K562 (cell line): ENCODE results near the gene BMP6. TPM values are rescaled to one million over a fixed set of nuclear protein-coding genes. Genes with fewer than 3 reads are reported as not detected.
A peak's percentile ranks its signal among the peaks of the same experiment; 100 is the strongest.

Experiments
- BHLHE40 ChIP-seq: IDR thresholded peaks from 2 replicates; pipeline ENCODE4 v1.6.1; 2011; ENCODE audit warnings: low read length, improper control_type of control experiment
- ERF ChIP-seq: fragments of 450-650 bp; formaldehyde crosslinking; IDR thresholded peaks from 2 replicates; pipeline ENCODE4 v1.4.0; 2020; ENCODE audit warnings: mild to moderate bottlenecking, mixed read lengths
- OTX1 ChIP-seq: fragments of 450-650 bp; formaldehyde crosslinking; IDR thresholded peaks from 2 replicates; pipeline ENCODE4 v1.4.0; 2022; ENCODE audit warnings: mild to moderate bottlenecking
- ZNF140 ChIP-seq: fragments of 250-450 bp; sonication (Bioruptor Pico); IDR thresholded peaks from 2 replicates; pipeline ENCODE4 v1.8.0; 2021; ENCODE audit warnings: moderate library complexity, mild to moderate bottlenecking, inconsistent platforms
- ZNF311 ChIP-seq: fragments of 250-450 bp; sonication (Bioruptor Pico); IDR thresholded peaks from 2 replicates; pipeline ENCODE4 v1.4.0; 2020; ENCODE audit warnings: mild to moderate bottlenecking, moderate library complexity
- polyA plus RNA-seq, 8 experiments: library from polyadenylated mRNA; depleted of rRNA in 4 of 8; stranded (reverse) in 5 of 8; unstranded in 3 of 8; fragments of >200 nt; fragmentation: Nextera tagmentation in 2 of 8; fragmentation: Illumina TruSeq in 1 of 8; extraction: Ambion mirVana in 2 of 8; extraction: Trizol in 1 of 8; gene quantifications; 2 replicates each; pipeline versions ENCODE4 v1.2.1 to v1.2.3, GENCODE V29; 2011 to 2014; ENCODE audit warnings: inconsistent platforms in 1 of 8, missing spikeins in 1 of 8
- total RNA-seq, 7 experiments: library from RNA; depleted of rRNA in 6 of 7; stranded (reverse); fragments of >200 nt in 6 of 7; fragmentation: Illumina TruSeq in 2 of 7; extraction: Trizol in 2 of 7; gene quantifications; 2 replicates each; pipeline versions ENCODE4 v1.2.1 to v1.2.3, GENCODE V29; 2011 to 2021; ENCODE audit warnings: low replicate concordance in 1 of 7
- TF ChIP-seq, protein P1 (sequence below): fragments of 450-650 bp; IDR thresholded peaks from 2 replicates; pipeline ENCODE4 v1.6.1; 2016; ENCODE audit warnings: low read depth
- TF ChIP-seq, protein P2 (sequence below): fragments of 250-450 bp; sonication (Bioruptor Pico); IDR thresholded peaks from 2 replicates; pipeline ENCODE4 v1.5.0; 2021; ENCODE audit warnings: mild to moderate bottlenecking, borderline replicate concordance
- TF ChIP-seq, protein P3 (sequence below): fragments of 450-650 bp; IDR thresholded peaks from 2 replicates; pipeline ENCODE4 v1.6.1; 2016; ENCODE audit warnings: low read depth, mild to moderate bottlenecking, moderate library complexity
- TF ChIP-seq, protein P4 (sequence below): fragments of 250-450 bp; sonication (Bioruptor Pico); IDR thresholded peaks from 2 replicates; pipeline ENCODE4 v1.8.0; 2021; ENCODE audit warnings: mild to moderate bottlenecking, moderate library complexity

BMP6 gene
- total and polyA plus RNA-seq, 9 of the 15 experiments (the other 6 are each of a cell fraction or from before 2014, with no cell fraction given): 0.01 to 0.13 (median 0.06) TPM; not detected in 3

DNA sequence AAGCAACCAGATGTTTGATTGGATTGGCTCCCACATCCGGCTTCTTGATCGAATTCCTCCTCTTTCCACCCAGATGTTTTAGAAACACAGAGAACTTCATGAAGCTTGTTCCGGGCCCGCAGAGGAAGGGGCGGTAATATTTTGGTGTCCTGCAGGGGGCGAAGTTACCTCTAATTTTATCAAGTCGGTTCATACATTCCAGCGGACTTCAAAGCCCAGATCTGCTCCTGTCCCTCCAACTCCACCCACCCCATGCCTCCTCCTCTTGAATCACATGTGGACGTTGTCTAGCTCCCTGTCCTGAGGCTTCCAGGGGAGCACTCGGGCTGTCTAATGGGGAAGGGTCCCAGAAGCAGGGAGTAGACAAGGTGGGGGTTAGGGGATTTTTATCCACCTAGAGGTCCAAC lies 2.9 kb upstream of the BMP6 start (continued):
- TF ChIP-seq, protein P1, sequence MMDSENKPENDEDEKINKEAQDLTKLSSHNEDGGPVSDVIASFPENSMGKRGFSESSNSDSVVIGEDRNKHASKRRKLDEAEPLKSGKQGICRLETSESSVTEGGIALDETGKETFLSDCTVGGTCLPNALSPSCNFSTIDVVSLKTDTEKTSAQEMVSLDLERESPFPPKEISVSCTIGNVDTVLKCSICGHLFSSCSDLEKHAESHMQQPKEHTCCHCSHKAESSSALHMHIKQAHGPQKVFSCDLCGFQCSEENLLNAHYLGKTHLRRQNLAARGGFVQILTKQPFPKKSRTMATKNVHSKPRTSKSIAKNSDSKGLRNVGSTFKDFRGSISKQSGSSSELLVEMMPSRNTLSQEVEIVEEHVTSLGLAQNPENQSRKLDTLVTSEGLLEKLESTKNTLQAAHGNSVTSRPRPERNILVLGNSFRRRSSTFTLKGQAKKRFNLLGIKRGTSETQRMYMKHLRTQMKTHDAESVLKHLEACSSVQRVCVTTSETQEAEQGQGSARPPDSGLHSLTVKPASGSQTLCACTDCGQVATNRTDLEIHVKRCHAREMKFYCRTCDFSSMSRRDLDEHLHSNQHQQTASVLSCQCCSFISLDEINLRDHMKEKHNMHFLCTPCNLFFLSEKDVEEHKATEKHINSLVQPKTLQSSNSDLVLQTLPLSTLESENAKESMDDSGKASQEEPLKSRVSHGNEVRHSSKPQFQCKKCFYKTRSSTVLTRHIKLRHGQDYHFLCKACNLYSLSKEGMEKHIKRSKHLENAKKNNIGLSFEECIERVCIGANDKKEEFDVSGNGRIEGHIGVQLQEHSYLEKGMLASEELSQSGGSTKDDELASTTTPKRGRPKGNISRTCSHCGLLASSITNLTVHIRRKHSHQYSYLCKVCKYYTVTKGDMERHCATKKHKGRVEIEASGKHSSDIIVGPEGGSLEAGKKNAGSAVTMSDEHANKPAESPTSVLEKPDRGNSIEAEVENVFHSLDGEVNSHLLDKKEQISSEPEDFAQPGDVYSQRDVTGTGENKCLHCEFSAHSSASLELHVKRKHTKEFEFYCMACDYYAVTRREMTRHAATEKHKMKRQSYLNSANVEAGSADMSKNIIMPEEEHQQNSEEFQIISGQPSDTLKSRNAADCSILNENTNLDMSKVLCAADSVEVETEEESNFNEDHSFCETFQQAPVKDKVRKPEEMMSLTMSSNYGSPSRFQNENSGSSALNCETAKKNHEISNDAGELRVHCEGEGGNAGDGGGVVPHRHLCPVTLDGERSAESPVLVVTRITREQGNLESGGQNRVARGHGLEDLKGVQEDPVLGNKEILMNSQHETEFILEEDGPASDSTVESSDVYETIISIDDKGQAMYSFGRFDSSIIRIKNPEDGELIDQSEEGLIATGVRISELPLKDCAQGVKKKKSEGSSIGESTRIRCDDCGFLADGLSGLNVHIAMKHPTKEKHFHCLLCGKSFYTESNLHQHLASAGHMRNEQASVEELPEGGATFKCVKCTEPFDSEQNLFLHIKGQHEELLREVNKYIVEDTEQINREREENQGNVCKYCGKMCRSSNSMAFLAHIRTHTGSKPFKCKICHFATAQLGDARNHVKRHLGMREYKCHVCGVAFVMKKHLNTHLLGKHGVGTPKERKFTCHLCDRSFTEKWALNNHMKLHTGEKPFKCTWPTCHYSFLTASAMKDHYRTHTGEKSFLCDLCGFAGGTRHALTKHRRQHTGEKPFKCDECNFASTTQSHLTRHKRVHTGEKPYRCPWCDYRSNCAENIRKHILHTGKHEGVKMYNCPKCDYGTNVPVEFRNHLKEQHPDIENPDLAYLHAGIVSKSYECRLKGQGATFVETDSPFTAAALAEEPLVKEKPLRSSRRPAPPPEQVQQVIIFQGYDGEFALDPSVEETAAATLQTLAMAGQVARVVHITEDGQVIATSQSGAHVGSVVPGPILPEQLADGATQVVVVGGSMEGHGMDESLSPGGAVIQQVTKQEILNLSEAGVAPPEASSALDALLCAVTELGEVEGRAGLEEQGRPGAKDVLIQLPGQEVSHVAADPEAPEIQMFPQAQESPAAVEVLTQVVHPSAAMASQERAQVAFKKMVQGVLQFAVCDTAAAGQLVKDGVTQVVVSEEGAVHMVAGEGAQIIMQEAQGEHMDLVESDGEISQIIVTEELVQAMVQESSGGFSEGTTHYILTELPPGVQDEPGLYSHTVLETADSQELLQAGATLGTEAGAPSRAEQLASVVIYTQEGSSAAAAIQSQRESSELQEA: no peak
- TF ChIP-seq, protein P2, sequence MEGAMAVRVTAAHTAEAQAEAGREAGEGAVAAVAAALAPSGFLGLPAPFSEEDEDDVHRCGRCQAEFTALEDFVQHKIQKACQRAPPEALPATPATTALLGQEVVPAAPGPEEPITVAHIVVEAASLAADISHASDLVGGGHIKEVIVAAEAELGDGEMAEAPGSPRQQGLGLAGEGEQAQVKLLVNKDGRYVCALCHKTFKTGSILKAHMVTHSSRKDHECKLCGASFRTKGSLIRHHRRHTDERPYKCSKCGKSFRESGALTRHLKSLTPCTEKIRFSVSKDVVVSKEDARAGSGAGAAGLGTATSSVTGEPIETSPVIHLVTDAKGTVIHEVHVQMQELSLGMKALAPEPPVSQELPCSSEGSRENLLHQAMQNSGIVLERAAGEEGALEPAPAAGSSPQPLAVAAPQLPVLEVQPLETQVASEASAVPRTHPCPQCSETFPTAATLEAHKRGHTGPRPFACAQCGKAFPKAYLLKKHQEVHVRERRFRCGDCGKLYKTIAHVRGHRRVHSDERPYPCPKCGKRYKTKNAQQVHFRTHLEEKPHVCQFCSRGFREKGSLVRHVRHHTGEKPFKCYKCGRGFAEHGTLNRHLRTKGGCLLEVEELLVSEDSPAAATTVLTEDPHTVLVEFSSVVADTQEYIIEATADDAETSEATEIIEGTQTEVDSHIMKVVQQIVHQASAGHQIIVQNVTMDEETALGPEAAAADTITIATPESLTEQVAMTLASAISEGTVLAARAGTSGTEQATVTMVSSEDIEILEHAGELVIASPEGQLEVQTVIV: no peak
- TF ChIP-seq BHLHE40 (0 out of 2 replicates have a peak, but pooled peaks have one; percentile 23), ZNF311 (CRISPR knock-in tag) (no peak), ZNF140 (CRISPR knock-in tag) (no peak), OTX1 (CRISPR knock-in tag) (no peak), ERF (CRISPR knock-in tag) (no peak)
- TF ChIP-seq, protein P3, sequence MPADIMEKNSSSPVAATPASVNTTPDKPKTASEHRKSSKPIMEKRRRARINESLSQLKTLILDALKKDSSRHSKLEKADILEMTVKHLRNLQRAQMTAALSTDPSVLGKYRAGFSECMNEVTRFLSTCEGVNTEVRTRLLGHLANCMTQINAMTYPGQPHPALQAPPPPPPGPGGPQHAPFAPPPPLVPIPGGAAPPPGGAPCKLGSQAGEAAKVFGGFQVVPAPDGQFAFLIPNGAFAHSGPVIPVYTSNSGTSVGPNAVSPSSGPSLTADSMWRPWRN: no peak
- TF ChIP-seq, protein P4, sequence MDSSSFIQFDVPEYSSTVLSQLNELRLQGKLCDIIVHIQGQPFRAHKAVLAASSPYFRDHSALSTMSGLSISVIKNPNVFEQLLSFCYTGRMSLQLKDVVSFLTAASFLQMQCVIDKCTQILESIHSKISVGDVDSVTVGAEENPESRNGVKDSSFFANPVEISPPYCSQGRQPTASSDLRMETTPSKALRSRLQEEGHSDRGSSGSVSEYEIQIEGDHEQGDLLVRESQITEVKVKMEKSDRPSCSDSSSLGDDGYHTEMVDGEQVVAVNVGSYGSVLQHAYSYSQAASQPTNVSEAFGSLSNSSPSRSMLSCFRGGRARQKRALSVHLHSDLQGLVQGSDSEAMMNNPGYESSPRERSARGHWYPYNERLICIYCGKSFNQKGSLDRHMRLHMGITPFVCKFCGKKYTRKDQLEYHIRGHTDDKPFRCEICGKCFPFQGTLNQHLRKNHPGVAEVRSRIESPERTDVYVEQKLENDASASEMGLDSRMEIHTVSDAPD (CRISPR knock-in tag): no peak
